DMS79 (cell line): ENCODE measurements around the gene MYLK2.
"Not testable (repeated sequence)": the region's sequence is repeated elsewhere in the genome, so short reads cannot be mapped to it uniquely, and the experiment has no call there.

Experiments
- DNase-seq: peaks from one replicate; lab custom pipeline; 2025; lab: John Stamatoyannopoulos, UW

The MYLK2 gene

DNA sequence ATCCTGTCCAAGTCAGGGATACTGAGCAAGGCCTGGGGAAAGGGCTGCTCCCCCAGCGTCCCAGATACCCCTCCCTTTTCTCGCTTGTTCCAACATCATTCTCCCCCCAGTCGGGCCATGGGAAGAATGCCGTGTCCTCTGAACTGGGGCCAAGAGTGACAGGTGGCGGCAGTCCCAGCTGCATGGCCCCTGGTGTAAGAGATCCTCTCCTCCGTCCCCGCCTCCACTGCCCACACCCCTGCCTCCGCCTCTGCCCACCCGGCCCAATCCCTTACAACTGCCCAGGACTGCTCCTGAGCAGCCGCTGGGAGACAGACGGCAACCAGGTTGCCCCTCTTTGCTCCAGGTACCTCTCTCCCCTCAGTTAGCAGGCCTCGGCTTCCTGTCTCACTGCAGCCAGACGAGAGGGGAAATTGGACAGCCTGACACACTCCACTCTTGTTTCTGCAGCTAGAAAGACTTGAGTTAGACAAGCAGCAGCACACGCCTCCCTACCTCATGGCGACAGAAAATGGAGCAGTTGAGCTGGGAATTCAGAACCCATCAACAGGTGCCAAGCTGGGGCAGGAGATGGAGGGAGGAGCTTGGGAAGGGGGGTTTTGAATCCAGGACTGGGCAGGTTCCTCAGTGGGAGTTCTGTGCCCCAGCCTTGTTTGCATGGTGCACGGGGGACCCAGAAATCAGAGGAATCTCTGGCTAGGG lies at the start of gene MYLK2:
TSS of gene MYLK2 (plus strand) at position 274 of the 702 bp plus-strand sequence. CDS start at position 499, 225 bp downstream.
- DNase-seq: no peak

DNA sequence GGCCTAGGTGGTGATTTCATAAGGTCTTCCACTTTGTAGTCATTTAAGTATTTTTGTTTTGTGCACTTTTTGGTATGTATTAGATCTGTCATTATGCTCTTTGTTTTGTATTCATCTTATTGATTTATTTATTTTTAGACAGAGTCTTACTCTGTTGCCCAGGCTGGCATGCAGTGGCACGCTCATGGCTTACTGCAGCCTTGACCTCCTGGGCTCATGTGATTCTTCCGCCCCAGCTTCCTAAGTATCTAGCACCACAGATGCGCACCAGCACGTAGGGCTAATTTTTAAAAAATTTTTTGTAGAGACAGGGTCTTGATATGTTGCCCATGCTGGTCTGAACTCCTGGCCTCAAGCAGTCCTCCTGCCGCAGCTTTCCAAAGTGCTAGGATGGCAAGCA lies 49.5 kb upstream of the MYLK2 start:
- no peak for DNase-seq

DNA sequence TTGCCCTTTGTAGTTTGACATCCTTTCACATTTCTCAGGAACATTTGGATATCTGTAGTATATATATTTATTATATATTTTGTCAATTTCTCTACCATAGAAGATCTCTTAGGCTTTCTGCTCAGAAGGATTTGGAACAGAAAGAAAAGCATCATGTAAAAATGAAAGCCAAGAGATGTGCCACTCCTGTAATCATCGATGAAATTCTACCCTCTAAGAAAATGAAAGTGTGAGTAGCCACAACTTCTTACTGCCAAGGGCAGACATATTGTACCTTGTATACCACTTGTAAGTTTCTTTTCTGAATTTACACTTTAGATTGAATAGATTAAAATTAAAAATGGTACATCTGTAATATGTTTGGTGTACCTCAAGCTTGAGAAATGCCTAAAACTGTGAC lies 48.9 kb upstream of the MYLK2 start:
- DNase-seq: no peak

DNA sequence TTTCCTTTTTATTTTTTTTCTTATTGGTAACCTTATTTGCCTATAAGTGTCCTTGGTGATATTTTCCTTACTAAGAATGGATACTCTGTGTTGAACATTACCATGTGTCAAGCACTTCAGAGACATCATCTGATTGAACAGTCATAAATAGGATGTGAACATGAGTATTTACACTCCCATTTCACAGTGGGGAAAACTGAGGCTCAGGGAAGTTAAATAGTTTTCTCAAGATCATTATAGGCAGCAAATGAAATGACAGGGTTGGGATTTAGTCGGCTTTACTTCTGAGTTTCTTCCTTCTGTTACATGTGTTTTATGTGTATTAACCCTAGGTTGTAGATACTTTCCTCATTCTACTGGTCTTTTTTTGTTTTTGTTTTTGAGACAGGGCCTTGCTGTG lies 44.7 kb upstream of the MYLK2 start:
- DNase-seq: no peak

DNA sequence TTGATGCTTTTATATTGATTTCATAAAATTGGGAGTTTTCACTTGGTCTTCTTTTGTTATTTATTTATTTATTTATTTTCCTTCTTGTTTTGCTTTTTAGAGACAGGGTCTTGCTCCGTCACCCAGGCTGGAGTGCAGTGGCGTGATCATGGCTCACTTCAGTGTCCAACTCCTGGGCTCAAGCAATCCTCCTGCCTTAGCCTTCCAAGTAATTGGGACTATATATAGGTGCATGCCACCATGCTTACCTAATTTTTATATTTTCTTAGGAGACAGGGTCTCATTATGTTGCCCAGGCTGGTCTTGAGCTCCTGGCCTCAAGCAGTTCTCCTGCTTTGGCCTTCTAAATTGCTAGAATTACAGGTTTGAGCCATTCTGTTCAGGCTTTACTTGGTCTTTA lies 38.3 kb upstream of the MYLK2 start:
- DNase-seq: no peak

DNA sequence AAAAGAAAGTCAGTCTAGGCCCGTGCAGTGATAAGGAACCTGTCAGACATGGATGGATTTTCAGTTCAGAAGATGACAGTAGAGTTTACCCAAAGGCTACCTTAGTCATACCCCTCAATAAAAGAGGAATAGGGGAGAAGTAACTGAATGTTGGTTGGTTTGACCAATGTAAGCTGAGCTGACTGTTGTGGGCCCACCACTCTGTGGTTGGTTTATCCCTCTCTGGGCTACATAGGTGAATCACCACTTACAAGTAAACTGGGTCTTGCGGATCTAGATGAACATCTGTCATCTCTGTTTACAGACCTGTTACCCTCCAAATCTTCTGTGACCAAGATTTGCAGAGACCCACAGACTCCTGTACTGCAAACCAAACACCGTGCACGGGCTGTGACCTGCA lies 37.2 kb upstream of the MYLK2 start:
- DNase-seq: no peak

DNA sequence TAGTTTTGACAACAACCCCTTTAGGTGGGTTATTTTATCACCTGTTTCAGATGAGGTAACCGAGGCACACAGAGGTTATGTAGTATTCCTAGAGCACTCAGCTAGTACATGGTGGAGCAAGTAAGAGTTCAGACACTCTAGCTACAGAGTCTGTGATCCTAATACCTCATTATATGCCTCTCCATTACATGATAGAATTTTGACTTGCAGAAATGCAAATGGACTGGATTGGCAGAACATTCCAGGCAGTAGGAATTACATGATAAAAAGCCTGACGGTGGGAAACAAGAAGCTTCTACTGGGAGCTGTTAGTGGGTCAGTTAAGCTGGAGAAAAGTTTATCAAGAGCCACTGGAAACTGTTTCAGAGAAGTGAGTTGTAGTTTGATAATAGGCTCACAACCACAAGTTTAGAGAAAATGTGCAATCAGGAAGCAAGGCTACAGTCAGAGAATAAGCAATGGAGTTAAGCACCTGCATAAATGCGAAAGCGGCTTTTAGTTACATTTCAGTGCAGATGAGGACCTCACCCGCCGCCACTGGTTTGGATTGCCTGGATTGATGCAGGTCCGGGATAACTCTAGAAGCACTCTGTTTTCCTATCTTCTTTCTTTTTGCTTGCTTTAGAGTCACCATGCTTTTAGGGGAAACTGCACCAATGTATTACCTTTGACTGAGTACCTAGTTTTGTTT lies 34.7 kb upstream of the MYLK2 start:
- no peak for DNase-seq

DNA sequence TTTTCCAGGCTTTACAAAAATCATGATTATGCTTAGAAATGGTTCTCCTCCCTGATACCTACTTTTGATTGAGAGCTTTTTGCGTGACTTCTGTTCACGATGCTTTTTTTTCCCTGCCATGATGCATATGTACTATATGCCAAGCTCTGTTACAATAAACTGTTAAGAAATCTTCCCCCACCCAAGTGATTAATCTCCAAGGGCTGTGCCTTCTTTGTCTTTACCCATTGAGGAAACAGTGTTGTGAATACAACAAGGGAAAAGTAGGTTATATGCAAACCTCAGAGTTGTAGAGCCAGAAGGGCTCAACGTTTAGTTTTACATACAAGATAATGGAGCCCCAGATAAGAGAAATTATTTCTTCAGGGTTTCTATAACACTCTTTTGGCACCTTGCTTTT lies 34.1 kb upstream of the MYLK2 start:
- no peak for DNase-seq

DNA sequence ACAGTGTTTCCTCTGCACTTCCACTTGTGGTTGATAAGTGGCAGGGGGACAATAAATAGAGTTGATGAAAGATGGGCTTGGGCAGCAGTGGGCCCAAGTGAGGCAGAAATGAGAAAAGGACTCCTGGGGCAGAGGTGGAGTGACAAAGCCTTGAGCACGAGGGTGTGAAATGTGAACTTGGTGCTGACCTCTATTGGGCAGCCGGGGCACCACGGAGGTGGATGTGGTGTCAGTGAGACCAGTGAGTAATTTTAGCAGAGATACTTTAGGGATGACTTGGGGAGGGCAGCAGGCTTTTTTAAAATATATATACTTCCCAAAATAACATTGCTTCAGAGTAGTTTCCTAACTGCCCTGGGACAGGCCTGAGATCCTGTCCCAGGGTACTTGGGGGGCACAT lies 30.6 kb upstream of the MYLK2 start:
- no peak for DNase-seq

DNA sequence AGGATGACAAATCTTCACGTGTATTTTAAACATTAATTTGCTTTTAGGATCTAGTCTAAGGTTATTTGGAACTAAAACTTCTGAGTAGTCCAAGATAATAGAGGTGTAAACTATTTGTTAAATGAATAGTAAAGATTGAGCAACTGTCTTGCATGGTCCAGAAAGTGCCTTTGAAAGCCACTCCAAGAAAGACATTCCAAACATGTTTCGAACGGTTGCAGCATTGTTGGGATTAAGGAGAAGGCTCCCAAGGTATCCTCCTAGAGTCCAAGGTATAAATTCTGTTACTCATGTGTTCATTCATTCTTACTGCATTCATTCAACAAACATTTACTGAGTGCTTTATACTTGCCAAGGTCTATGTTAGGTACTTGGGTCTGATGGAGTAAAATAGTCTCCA lies 28.8 kb upstream of the MYLK2 start:
- no peak for DNase-seq

DNA sequence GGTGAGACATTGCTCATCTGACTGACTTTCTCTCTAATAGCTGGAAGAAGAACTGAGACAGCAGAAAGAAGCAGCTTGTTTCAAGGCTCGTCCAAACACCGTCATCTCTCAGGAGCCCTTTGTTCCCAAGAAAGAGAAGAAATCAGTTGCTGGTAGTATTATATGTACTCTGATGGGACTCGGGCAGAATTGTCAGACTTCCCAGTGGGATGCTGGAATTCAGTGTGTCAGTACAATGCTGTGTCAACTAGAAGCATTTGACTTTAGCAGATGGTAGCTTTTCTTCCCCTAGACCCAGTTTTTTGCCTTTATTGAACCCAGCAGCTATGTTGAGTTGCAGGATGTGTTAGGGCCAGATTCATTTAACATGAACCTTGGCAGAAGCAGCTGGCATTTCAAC lies 21.8 kb upstream of the MYLK2 start:
- DNase-seq: no peak

DNA sequence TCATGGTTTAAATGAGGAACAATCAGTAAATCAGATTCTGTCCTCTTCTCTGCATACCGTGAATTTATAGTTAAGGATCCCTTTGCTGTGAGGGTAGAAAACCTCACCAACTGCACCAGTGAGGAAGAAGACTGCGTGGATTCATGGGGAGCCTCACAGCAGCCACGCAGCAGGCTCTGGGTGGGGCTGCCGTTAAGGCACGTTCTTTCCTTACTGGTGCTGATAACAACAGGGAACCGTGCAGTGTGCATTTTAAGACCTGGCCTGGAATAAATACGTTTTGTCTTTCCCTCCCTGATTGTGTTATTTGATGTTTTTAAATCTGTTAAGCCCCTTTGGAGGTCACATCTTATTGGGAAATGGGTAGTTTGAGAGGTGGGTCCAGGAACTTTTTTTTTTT lies 17.6 kb upstream of the MYLK2 start:
- DNase-seq: no peak

DNA sequence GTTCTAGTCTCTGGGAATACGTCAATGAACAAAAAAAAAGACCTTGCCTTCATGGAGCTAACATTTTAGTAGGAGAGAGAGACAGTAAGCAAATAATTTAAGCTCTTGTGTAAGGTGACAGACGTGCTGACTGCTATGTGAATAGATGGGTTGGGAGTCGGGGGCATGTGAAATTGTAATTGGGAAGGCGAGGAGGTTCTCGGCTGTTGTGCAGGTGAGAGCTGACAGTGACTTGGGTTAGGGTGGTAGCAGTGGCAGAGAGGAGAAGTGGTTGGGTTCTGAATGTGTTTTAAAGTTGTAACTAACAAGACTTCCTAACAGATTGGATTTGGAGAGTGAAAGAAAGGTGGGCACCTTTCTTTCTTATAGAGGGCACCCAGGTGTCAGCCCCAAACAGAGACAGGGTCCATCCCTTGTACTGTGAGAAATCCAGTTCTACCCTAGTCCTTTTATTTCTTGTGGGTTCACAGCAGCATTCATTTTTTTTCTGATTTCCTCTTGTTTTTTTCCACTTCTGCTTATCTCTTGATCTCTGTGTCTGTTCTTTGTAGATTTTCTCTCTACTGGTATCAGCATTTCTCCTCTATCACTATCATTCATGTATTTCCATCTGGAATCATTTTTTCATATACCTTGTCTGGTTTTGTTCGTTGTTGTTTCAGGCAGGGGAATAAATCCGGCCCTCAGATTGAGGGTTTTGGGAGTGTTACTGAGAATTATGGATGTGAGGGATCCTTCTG lies 15.4 kb upstream of the MYLK2 start:
- DNase-seq: no peak

DNA sequence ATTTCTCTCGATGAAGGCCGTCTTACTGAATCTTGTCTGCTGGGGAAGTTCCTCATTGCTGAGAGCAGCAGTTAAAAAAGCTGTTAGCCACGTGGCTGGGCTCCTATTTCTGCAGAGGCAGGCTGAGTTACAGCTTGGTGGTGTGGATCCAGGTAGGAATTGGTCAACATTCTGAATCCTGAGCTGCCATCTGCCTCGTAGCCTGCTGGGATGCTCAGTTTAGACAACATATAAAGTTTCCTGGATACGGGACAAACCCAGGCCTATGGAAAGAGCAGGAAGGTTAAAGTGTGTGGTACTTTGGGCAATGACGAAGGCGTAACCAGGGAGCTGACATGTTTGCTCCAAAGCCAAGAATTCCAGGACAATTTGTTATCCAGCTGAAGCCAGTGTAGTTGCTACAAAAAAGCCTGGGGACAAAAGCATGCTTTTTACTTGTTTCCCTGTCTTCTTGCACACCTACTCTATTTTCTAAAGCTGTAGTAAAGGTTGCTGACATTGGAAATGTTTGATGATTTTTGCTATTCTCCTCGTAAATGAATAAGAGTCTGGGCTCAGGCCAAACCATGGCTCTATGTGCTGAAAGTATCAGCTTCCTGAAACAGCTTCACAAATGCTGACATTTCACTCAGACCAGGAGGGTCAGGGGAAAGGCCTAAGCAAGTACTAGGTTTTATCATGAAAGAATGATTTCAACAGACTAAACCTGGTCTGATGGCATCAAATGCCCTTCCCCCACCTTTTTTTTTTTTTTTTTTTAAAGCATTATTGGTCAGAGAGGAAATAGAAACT lies 12.4 kb upstream of the MYLK2 start:
- DNase-seq: no peak

DNA sequence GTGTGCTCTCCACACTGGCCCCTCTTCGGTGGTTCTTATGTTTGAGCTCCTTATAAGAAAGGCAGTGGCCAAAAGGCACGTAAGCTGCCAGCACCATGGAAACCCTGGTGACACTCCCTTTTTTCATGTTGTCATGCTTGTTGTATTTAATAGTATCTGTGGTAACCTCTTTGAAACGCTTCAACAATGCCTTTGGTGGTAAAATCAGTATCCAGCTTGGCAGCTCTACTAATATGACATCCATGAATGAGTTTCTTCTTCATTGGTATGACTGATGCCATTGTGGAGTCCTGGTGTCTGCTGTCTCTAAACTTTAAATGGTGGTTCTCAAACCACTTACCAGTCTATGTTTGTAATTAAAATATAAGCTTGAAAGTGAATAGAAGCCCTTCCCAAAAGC lies 10.7 kb upstream of the MYLK2 start:
- DNase-seq: no peak

DNA sequence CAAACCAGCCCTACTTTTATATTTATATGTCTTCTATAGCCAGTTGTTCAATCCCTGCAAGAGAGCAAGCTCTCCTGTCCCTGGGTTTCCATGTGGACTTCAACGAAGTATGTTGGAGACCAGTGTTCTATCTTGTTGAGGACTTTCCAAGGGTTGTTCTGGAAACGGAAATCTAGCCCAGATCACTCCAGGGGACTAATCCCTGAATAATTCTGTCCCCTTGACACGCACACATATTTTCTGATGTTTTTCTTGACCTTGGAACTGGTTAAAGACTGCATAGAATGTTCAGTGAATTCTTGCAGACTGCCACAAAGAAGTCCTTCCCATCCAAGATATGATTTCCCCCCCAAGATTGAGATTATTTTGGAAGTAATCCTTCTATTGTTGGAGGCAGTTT lies 9.5 kb upstream of the MYLK2 start:
- no peak for DNase-seq

DNA sequence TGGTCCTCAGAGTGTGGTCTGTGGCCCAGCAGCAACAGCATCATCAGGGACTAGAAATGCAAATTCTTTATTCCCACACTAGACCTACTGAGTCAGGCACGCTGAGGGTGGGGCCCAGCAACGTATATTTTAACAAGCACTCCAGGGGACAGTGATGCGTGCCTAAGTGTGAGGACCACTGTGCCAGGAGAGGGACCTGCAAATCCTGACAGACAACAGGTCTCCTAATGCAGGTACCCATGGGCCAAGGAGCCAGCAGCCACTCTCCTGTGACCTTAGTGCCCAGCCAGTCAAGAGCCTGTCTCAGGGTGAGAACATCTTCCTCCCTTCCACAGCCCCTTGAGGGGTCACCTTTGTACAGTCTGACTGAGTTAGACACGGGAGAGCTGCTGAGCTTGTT lies 8.0 kb upstream of the MYLK2 start:
- no peak for DNase-seq

DNA sequence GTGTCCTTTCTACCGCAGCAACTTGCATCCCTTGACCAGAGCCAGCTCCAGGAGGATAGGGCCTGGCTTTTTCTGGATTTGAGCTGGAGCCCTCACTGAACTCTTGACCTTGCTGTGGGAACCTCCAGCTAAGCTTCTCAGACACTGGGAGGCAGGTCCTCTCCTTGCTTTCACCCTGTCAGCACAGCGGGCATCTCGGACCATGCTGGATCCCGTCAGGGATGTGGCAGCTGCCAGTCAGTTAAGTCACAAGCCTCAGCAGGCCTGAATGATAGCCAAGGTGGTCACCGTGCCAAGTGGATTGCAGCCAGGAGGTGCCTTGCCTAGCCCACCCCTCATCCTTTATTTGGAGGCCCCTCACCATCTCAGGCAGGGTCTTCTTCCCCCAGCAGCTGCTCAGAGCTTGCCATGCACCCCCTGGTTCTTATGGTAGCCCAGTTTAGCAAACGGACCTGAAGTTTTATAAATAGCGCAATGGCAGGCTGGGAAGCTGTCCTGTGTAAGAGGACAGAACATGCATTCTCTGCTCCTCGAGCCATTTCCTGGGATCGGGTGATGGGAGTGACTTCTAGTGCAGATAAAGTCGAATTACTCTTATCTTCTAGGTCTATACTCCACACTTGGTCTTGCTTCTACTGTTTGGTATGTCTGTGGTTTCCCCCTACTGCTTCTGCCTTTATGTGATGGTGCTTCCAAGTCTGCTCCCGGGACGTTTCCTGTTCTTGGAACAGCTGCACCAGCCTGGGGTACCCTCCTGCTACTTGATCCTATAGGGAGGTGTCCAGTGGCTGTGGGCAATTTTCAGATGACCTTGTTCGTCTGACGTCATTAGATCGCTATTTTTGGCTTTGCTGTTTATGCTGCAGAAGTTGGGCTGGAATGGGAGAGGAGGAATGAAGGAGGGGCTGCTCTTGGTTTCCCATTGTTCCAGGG lies 7.1 kb upstream of the MYLK2 start:
- DNase-seq: no peak

DNA sequence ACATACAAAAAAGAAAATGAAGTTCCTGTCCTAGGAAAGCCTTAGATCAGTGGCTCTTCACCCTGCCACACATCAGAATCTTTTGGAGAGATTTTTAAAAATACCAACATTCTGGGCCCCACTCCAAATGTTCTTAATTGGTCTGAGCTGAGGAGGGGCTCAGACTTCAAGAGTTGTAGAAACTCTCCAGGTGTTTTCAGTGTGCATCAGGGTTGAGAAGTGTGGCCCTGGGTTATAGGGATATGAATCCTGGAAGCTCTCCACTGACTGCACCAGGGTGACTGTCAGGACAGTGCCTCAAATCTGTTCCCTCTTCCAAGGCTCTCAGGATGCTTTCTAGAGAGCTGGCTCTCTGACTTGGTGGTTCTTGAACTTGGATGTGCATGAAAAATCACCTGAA lies 5.5 kb upstream of the MYLK2 start:
- DNase-seq: no peak

DNA sequence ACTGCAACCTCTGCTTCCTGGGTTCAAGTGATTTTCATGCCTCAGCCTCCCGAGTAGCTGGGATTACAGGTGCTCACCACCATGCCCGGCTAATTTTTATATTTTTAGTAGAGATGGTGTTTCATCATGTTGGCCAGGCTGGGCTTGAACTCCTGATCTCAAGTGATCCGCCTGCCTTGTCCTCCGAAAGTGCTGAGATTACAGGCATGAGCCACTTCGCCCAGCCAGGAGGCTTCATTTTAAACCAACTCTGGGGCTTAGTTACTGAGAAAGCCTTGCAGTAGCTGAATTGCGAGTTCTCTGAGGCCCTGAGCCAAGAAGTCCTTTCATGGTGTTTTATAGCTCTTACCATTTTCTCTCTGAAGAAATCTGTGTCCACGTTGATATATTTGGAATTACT lies 5.0 kb upstream of the MYLK2 start:
- DNase-seq: not testable (repeated sequence)
